ENCODE data around the gene CAMK1D.

Gene CAMK1D

DNA sequence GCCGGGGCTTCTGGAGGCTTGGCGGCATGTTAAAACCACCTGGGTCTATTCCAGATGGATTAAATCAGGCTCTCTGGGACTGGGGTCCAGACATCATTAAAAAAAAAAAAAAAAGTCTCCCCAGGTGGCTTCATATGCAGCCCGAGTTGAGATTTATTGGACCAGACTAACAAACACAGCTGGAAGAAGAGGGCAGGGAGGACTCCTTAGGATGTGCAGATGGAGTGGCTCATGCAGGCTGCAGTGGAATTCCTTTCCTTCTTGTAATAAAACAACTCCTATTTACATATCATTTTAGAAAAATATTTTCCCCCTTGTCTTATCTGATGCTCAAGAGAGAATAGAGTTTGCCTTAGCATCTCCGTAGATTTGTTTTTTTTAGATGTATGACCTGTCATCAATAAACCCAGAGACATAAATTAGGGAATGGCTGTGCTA, 238.1 kb downstream of the CAMK1D start:
- no peak overlapping the region for H3K4me2 ChIP-seq (ENCODE audit: low read length)
- no peaks in the 10 kb centered on the region for H3F3A ChIP-seq (ENCODE audit: control insufficient read depth, insufficient read depth)
- no peaks in the 10 kb centered on the region for H3K27me3 ChIP-seq (ENCODE audit: control insufficient read depth, low read length)
- 0 out of 2 replicates have a peak, but pooled peaks cover 4% of the 10 kb centered on the region for H4K20me1 ChIP-seq (ENCODE audit: control insufficient read depth, insufficient read depth, low read depth, low read length)
- H3K4me1 ChIP-seq (ENCODE audit: control insufficient read depth, low read length): no peaks in the 10 kb centered on the region
- no peak overlapping the region for H3K27ac ChIP-seq (ENCODE audit: low read depth, low read length)
- H3K9me2 ChIP-seq (replicated peaks; ENCODE audit: control insufficient read depth, low read length): no peaks in the 10 kb centered on the region
- H3K4me3 ChIP-seq (ENCODE audit: low read length): no peak overlapping the region
- H3K36me3 ChIP-seq (ENCODE audit: control insufficient read depth, low read length): no peaks in the 10 kb centered on the region
- H3K9me3 ChIP-seq (ENCODE audit: control insufficient read depth, insufficient read depth, low read length): no peaks in the 10 kb centered on the region
- H3K79me2 ChIP-seq (ENCODE audit: control insufficient read depth, low read length): peaks cover 26% of the 10 kb centered on the region
- no peak for TF ChIP-seq CTCF (IDR thresholded peaks at IDR 0.05; ENCODE audit: low read depth, low read length, poor library complexity, severe bottlenecking)
- TF ChIP-seq EZH2phosphoT487 (IDR thresholded peaks at IDR 0.05; ENCODE audit: borderline replicate concordance, low read length): no peak

- Histone ChIP-seq H3K4me1 (ENCODE audit: control insufficient read depth, low read length) (no peaks in the 10 kb centered on the region), H3K79me2 (ENCODE audit: control insufficient read depth, low read length) (peaks cover 18% of the 10 kb centered on the region), H3F3A (ENCODE audit: control insufficient read depth, insufficient read depth) (no peaks in the 10 kb centered on the region), H3K27me3 (ENCODE audit: control insufficient read depth, low read length) (no peaks in the 10 kb centered on the region), H3K9me3 (ENCODE audit: control insufficient read depth, insufficient read depth, low read length) (no peaks in the 10 kb centered on the region), H3K9me2 (replicated peaks; ENCODE audit: control insufficient read depth, low read length) (no peaks in the 10 kb centered on the region), H4K20me1 (ENCODE audit: control insufficient read depth, insufficient read depth, low read depth, low read length) (0 out of 2 replicates have a peak, but pooled peaks cover 4% of the 10 kb centered on the region), H3K4me3 (ENCODE audit: low read length) (no peak overlapping the region), H3K36me3 (ENCODE audit: control insufficient read depth, low read length) (no peaks in the 10 kb centered on the region), H3K27ac (ENCODE audit: low read depth, low read length) (no peak overlapping the region), H3K4me2 (ENCODE audit: low read length) (no peak overlapping the region)
- no peak for TF ChIP-seq CTCF (IDR thresholded peaks at IDR 0.05; ENCODE audit: low read depth, low read length, poor library complexity, severe bottlenecking)
- no peak for TF ChIP-seq EZH2phosphoT487 (IDR thresholded peaks at IDR 0.05; ENCODE audit: borderline replicate concordance, low read length)
These were observed 238.9 kb downstream of the CAMK1D start for GRCh38 chr10:12588091-12588860.

DNA sequence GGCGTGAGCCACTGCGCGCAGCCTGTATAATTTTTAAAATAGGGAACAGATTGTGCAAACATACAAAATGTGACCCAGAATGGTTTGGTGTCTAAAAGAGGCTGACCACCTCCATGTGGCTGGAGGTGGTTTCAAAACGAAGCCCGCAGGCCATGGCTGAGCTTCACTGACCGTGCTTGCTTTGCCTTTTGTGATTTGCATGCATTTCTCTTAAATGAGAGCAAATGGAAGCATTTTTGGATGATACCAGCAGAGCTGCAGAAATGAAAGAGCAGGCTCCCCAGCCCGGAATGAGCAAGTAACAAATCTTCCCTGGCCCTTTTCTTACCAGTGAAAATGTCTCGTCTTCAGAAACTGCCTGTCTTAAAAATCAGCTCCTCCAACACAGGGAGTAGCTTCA, 239.9 kb downstream of the CAMK1D start:
- H3K36me3 ChIP-seq (ENCODE audit: control insufficient read depth, low read length): no peaks in the 10 kb centered on the region
- no peaks in the 10 kb centered on the region for H3K9me2 ChIP-seq (replicated peaks; ENCODE audit: control insufficient read depth, low read length)
- TF ChIP-seq EZH2phosphoT487 (IDR thresholded peaks at IDR 0.05; ENCODE audit: borderline replicate concordance, low read length): no peak
- no peak for TF ChIP-seq CTCF (IDR thresholded peaks at IDR 0.05; ENCODE audit: low read depth, low read length, poor library complexity, severe bottlenecking)
- H3K79me2 ChIP-seq (ENCODE audit: control insufficient read depth, low read length): peaks cover 10% of the 10 kb centered on the region
- no peak overlapping the region for H3K27ac ChIP-seq (ENCODE audit: low read depth, low read length)
- no peak overlapping the region for H3K4me2 ChIP-seq (ENCODE audit: low read length)
- H3K27me3 ChIP-seq (ENCODE audit: control insufficient read depth, low read length): no peaks in the 10 kb centered on the region
- H3K4me3 ChIP-seq (ENCODE audit: low read length): no peak overlapping the region
- no peaks in the 10 kb centered on the region for H3K9me3 ChIP-seq (ENCODE audit: control insufficient read depth, insufficient read depth, low read length)
- 0 out of 2 replicates have a peak, but pooled peaks cover 4% of the 10 kb centered on the region for H4K20me1 ChIP-seq (ENCODE audit: control insufficient read depth, insufficient read depth, low read depth, low read length)
- no peaks in the 10 kb centered on the region for H3F3A ChIP-seq (ENCODE audit: control insufficient read depth, insufficient read depth)
- no peaks in the 10 kb centered on the region for H3K4me1 ChIP-seq (ENCODE audit: control insufficient read depth, low read length)

Data from DOHH2 (cell line).